ENCODE results near the gene HIRIP3. TPM values are rescaled to one million over a fixed set of nuclear protein-coding genes. Genes with fewer than 3 reads are reported as not detected.
A peak's percentile ranks its signal among the peaks of the same experiment; 100 is the strongest.

HIRIP3 gene
- total RNA-seq, 1 donor from 2014 or later, result 14.2 TPM

DNA sequence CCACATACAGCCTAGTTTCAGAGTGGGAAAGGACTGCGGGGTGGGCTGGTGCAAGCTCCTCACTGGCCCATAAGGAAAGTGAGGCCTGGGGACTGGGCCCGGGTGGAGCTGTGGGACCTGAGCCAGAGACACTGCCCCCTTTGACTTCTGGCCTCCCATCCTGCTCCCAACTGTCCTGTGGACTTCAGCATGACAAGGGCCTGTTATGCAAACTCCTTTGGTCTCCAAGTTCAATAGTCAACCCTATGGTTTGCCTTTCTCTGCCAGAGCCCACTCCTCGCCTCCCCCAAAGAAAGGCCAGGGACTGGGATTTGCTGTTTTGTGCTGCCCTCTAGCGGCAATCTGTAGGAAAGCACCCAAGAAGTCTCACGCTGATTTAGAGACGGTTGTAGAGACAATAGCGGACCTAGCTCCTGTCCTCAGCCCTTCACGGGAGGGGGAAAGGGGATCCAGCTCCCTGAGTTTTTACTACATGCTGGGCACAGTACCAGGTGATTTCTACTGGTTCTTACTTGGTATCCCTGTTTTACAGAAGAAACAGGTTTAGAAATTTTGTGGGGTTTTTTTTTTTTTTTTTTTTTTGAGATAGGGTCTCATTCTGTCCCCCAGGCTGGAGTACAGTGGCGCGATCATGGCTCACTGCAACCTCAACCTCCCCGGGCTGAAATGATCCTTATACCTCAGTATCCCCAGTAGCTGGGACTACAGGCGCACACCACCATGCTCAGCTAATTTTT is 36.8 kb upstream of the HIRIP3 start:
- Mint-ChIP-seq H3K36me3 (ENCODE audit: low read depth) (no peaks in the 10 kb centered on the region), H3K4me3 (no peak overlapping the region), H3K9me3 (no peaks in the 10 kb centered on the region), H3K27me3 (peaks cover 54% of the 10 kb centered on the region), H3K27ac (no peak overlapping the region), H3K4me1 (peaks cover 8% of the 10 kb centered on the region)
- TF ChIP-seq, protein P1, sequence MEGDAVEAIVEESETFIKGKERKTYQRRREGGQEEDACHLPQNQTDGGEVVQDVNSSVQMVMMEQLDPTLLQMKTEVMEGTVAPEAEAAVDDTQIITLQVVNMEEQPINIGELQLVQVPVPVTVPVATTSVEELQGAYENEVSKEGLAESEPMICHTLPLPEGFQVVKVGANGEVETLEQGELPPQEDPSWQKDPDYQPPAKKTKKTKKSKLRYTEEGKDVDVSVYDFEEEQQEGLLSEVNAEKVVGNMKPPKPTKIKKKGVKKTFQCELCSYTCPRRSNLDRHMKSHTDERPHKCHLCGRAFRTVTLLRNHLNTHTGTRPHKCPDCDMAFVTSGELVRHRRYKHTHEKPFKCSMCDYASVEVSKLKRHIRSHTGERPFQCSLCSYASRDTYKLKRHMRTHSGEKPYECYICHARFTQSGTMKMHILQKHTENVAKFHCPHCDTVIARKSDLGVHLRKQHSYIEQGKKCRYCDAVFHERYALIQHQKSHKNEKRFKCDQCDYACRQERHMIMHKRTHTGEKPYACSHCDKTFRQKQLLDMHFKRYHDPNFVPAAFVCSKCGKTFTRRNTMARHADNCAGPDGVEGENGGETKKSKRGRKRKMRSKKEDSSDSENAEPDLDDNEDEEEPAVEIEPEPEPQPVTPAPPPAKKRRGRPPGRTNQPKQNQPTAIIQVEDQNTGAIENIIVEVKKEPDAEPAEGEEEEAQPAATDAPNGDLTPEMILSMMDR (IDR thresholded peaks at IDR 0.05), result peak; percentile 26
- ATAC-seq (ENCODE audit: low read depth), result peak; percentile 75
- POLR2A ChIA-PET, result interaction anchor here (0.6 to 1.5 kb wide), 5 partner anchors 10 to 618 kb away, joined by 3 to 8 read pairs (median 4); partner anchors contain the start of gene ALDOA
- intact Hi-C loops (cut with micrococcal nuclease), result loop anchor here (1.0 kb wide), 1 partner anchor 225 kb away; no protein-coding TSS in a partner anchor
- no peak for DNase-seq
- CTCF ChIA-PET, result interaction anchor here (0.8 to 2.2 kb wide), 8 partner anchors 21 to 341 kb away, joined by 3 to 9 read pairs (median 4); partner anchors contain the start of genes ALDOA and KIF22

DNA sequence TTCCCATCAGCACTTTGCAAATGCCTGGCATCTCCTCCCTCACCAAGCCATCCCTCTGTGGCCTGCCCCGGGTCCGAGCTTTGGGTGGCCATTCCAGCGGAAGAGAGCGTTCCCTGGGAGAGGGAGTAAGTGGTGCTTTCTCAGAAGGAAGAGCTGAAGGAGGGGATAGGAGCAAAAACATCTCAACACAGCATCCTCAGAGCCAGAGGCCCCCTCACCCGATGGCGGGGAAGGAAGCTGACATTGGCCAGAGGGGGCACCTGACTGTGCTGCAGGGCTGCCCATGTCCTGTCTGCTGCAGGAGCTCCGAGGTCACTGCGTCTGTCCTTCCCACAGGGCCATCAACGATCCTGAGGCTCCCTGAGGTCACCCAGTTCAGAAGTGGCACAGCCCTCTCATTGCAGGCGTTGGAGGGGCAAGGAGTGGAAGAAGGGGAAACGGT is 36.1 kb upstream of the HIRIP3 start:
- ChIA-PET POLR2A (interaction anchor here (1.4 to 1.5 kb wide), 2 partner anchors 22 to 34 kb away, joined by 3 to 5 read pairs; partner anchors contain the start of gene ALDOA), CTCF (interaction anchor here (0.8 to 2.2 kb wide), 5 partner anchors 34 to 335 kb away, joined by 3 to 9 read pairs (median 3); partner anchors contain the start of genes ALDOA and KIF22)
- Mint-ChIP-seq H3K27me3 (peaks cover 59% of the 10 kb centered on the region), H3K36me3 (ENCODE audit: low read depth) (no peaks in the 10 kb centered on the region), H3K4me1 (peaks cover 8% of the 10 kb centered on the region), H3K4me3 (no peak overlapping the region), H3K9me3 (no peaks in the 10 kb centered on the region), H3K27ac (no peak overlapping the region)
- no peak for DNase-seq
- ATAC-seq (ENCODE audit: low read depth), result no peak
- intact Hi-C loops (cut with micrococcal nuclease), result no loop called here
- TF ChIP-seq, protein P1 (IDR thresholded peaks at IDR 0.05), result no peak

DNA sequence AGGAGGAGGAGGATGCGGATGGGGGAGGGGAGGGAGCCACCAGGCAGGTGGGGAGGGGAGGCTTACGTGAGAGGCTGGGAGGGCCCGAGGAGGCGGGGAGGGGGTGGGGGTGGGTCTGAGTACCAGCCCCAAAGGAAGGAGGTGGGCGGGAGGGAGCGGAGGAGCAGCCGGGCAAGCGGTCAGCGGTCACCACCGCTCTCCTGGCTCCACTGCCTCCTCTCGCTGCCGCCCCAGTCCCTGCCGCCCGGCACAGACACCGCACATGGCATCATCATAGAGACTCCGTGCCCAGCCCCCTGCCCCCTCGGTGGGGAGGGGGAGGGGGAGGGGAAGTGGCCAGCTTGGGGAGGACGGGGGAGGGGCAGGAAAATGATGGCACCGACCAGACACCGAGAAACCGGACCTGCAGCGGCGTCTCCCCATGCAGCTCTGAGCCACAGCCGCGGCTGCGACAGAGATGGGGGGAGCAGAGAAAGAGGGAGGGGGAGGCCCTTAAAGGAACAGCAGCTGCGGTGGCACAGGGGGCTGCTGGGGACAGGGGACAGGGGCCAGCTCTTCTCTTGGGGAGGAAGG is 35.5 kb upstream of the HIRIP3 start, which contains the start of gene TLCD3B:
TSS of gene TLCD3B (minus strand) at position 431 of the 573 bp plus-strand sequence. CDS start 744 bp downstream, outside the sequence.
- Mint-ChIP-seq H3K9me3 (no peaks in the 10 kb centered on the region), H3K4me3 (no peak within 1 kb of the TSS), H3K27me3 (peaks cover 57% of the 10 kb centered on the region), H3K36me3 (ENCODE audit: low read depth) (no peaks in the 10 kb centered on the region), H3K4me1 (peaks cover 8% of the 10 kb centered on the region), H3K27ac (no peak within 1 kb of the TSS)
- no peak for DNase-seq
- POLR2A ChIA-PET, result interaction anchor here (0.7 to 1.5 kb wide), 2 partner anchors 22 to 150 kb away, joined by 3 to 4 read pairs; a partner anchor contains a TSS
- CTCF ChIA-PET, result interaction anchor here (0.8 to 2.2 kb wide), 3 partner anchors 34 to 331 kb away, joined by 3 to 9 read pairs (median 8); partner anchors contain the start of genes ALDOA and KIF22
- no peak for ATAC-seq (ENCODE audit: low read depth)
- TF ChIP-seq, protein P1 (IDR thresholded peaks at IDR 0.05), result no peak
- intact Hi-C loops (cut with micrococcal nuclease), result no loop called here

DNA sequence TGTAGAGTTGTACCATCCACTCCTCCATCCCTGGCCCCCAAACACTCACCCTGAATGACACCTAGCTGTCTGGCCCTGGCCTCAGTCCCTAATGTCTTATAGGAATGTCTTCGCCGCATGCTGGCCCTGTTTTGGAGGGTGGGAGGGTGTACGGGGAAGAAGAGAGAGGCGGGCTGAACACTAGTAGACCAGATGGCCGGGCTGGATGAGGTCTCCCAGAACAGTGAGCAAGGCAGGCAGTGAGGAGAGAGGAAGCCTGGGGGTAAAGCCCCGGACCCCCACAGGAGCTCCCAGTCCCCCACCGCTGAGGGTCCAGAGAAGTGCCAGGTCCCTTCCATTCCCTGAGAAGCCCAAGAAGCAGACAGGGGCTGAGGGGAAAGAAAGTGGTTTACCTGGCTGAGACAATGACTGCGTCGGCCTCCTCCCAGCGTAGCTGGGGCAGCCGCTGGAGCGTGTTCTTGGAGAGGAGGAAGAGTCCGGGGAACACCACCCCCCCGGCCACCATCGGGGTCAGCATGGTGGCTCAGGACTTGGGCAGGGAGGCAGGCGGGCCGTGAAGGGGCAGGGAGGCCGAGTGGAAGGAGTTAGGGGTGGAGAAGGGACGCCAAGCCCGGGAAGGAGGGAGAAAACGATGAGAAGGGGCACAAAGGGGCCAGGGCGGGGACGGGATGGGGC is 34.7 kb upstream of the HIRIP3 start:
- H3K27ac Mint-ChIP-seq, result peak overlapping the region; percentile 46
- intact Hi-C loops (cut with micrococcal nuclease), result no loop called here
- CTCF ChIA-PET, result interaction anchor here (2.2 kb wide), 1 partner anchor 35 kb away, joined by 8 read pairs; the partner anchor contains the start of gene ALDOA
- peaks cover 8% of the 10 kb centered on the region for H3K4me1 Mint-ChIP-seq
- no peaks in the 10 kb centered on the region for H3K9me3 Mint-ChIP-seq
- TF ChIP-seq, protein P1 (IDR thresholded peaks at IDR 0.05), result no peak
- H3K4me3 Mint-ChIP-seq, result no peak overlapping the region
- DNase-seq, result no peak
- POLR2A ChIA-PET, result no interaction called here
- H3K27me3 Mint-ChIP-seq, result peaks cover 53% of the 10 kb centered on the region
- ATAC-seq (ENCODE audit: low read depth), result no peak
- no peaks in the 10 kb centered on the region for H3K36me3 Mint-ChIP-seq (ENCODE audit: low read depth)

All from activated B cell treated with CpG ODN at 0.5 μM for 24 hours (primary cell).